Upper lobe of right lung (tissue), 1 donor: ENCODE results near the gene DHX58. TPM values are rescaled to one million over a fixed set of nuclear protein-coding genes. Genes with fewer than 3 reads are reported as not detected.

ENCODE experiments used
- ATAC-seq: fragments of 200-7000 bp; cut with Tn5 transposase; one replicate; pipeline ENCODE4 v1.9.1; 2020; ENCODE audit warnings: mild to moderate bottlenecking, moderate library complexity
- DNase-seq: peaks from one replicate; pipeline ENCODE4 v3.0.0-alpha.2; 2020
- H3K27ac ChIP-seq: fragments of 200-600 bp; one replicate; pipeline ENCODE4 v1.8.0; 2022
- H3K27me3 ChIP-seq: fragments of 200-600 bp; one replicate; pipeline ENCODE4 v1.8.0; 2022; ENCODE audit warnings: mild to moderate bottlenecking
- H3K36me3 ChIP-seq: fragments of 200-600 bp; one replicate; pipeline ENCODE4 v1.8.0; 2022
- H3K4me1 ChIP-seq: fragments of 200-600 bp; one replicate; pipeline ENCODE4 v1.8.0; 2022
- H3K4me3 ChIP-seq: fragments of 200-600 bp; one replicate; pipeline ENCODE4 v1.8.0; 2022; ENCODE audit warnings: mild to moderate bottlenecking
- H3K9me3 ChIP-seq: fragments of 200-600 bp; one replicate; pipeline ENCODE4 v1.8.0; 2022
- CTCF ChIP-seq: fragments of 200-600 bp; IDR thresholded peaks from one replicate; pipeline ENCODE4 v1.8.0; 2022; ENCODE audit warnings: antibody characterized with exemption
- intact Hi-C: fragments of 100-400 bp; cut with DNase I; formaldehyde crosslinking; loops from one replicate; pipeline ENCODE4 v1.11.0; 2022
- total RNA-seq: library from RNA; stranded (reverse); fragmentation: NEBNext Ultra II Directional; extraction: Animal tissue kit (Norgen Biotek cat#: 25700); gene quantifications from one replicate; pipeline ENCODE4 v1.2.1, GENCODE V29; 2021
- donor health status: DM: no; HTN: yes; CAD: no; lungs with severe emphysema.

Gene DHX58
- total RNA-seq, 1 donor from 2014 or later: 27.5 TPM

DNA sequence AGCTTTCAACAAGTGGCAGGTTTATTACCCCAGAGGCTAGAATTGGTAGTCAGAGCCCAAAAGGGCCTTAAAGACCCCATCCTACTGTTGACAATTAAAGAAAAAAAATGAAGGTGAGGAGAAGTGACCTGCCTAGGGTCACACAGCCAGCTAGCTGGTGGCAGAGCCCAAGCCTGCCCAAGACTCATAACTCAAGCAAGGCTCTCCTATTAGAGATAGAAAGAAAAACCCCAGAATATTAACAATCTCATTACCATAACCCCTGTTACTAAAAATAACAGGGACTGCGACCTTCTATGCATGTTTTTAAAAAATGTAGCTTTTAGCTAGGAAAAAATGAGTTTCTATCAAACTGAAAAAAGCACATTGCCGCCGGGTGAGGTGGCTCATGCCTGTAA, 24.1 kb upstream of the DHX58 start:
- ATAC-seq: no peak
- Histone ChIP-seq H3K9me3 (no peaks in the 10 kb centered on the region), H3K27me3 (no peaks in the 10 kb centered on the region), H3K36me3 (peaks cover 20% of the 10 kb centered on the region), H3K4me3 (peak overlapping the region; percentile 34), H3K4me1 (peaks cover 77% of the 10 kb centered on the region), H3K27ac (peak overlapping the region; percentile 80)
- no peak for TF ChIP-seq CTCF
- intact Hi-C loops: no loop called here
- no peak for DNase-seq

DNA sequence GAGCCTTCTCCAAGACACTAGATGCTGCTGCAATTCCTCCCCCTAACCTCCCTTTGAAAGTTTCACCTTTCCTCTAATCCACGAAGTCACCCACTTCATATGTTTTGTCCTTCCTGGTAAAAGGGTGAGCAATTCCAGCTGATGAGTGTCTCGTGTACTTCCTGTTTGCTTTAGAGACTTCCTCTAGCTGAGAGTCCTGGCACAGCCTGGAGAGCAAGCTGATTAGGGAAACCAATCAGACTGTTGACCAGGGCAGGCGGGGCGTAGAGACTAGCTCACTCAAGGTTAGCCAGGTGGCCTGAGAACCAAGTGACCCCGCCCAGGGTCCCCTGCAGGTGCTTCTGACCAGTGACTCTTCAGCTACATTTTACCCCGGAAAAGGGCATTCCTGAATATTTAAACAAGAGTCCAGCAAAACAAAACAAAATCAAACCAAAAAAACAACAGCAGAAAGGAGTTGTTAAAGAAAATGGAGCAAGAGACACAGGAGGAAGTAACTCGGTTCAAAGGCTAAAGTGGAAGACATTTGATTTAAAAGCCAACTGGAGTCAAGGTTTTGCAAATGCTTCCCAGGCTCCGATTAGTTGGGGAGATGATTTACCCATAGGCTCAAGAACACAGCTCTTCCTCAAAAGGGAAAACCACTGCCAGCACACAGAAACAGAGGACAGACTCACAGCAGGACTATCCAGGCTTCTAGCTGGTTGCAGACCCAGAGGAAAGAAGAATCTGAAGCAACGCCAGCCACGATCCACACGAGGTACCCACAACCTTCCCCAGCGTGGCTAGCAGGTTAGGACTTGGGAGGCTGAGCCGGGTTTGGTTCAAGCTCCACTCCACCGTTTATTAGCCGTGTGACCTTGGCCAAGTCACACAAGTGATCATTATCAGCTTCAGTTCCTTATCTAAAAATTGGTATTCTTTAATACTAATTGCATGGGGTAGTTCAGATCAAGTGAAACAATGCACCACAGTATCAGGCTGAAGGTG, 23.4 kb upstream of the DHX58 start:
- Histone ChIP-seq H3K27ac (peak overlapping the region; percentile 80), H3K4me1 (peaks cover 78% of the 10 kb centered on the region), H3K27me3 (no peaks in the 10 kb centered on the region), H3K36me3 (peaks cover 13% of the 10 kb centered on the region), H3K4me3 (peak overlapping the region; percentile 34), H3K9me3 (no peaks in the 10 kb centered on the region)
- intact Hi-C loops: no loop called here
- peak; percentile 92 for ATAC-seq
- peak; percentile 90 for DNase-seq
- TF ChIP-seq CTCF: no peak

GRCh38 chr17:42135151-42135550, 22.6 kb upstream of the DHX58 start:
- DNase-seq (no peak), ATAC-seq (no peak)
- Histone ChIP-seq H3K4me1 (peaks cover 86% of the 10 kb centered on the region), H3K27me3 (no peaks in the 10 kb centered on the region), H3K4me3 (peak overlapping the region; percentile 6), H3K9me3 (no peaks in the 10 kb centered on the region), H3K27ac (peak overlapping the region; percentile 80), H3K36me3 (peaks cover 11% of the 10 kb centered on the region)
- intact Hi-C loops: no loop called here
- no peak for TF ChIP-seq CTCF

DNA sequence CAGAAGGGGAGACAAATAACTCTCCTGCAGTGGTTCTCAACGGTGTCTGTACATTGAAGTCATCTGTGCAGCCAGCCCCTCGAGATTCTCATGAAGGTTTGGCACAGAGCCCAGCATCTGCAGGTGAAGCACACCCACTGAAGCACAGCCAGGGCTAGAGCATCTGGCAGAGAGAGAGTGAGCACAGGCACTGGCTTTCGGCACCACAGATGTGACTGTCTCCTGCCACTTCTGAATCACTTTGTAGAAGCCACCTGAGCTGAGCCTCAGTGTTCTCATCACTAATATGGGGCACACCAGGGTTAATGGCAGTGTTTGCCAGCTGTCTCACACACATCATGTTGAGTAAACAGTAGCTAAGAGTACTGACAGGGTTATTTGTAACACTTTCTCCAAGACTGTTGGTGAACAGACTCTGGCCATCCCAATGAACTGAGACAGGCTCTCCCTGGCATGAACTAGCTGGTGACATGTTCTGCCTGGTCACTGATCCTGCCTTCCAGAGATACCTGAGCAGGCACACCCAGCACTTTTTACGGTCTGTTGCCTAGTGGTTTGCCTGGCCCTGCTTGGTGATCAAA, 21.0 kb upstream of the DHX58 start:
- TF ChIP-seq CTCF: no peak
- ATAC-seq (no peak), DNase-seq (no peak)
- Histone ChIP-seq H3K36me3 (peaks cover 27% of the 10 kb centered on the region), H3K27me3 (no peaks in the 10 kb centered on the region), H3K27ac (peak overlapping the region; percentile 80), H3K9me3 (no peaks in the 10 kb centered on the region), H3K4me3 (no peak overlapping the region), H3K4me1 (peaks cover 90% of the 10 kb centered on the region)
- intact Hi-C loops: no loop called here

DNA sequence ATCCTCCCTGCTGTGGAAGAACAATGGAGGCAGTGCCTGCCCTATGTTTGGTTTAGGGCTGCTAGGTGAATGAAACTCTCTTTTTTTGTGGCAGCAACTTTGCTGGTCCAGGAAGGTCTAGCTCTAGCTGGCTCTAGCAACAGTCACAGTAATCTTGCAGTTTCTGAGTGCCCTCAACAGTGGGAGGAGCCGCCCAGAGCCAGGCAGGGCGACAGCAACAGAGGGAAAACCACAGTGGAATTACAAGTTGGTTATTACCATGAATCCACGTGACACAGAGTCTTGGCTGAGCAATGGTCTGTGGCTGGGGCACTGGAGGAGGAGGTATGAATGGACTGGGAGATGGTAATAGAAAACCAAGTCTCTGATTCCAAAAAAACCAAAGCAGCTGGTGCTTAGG, 20.4 kb upstream of the DHX58 start:
- intact Hi-C loops: no loop called here
- no peak overlapping the region for H3K4me3 ChIP-seq
- peaks cover 87% of the 10 kb centered on the region for H3K4me1 ChIP-seq
- TF ChIP-seq CTCF: no peak
- H3K36me3 ChIP-seq: peaks cover 33% of the 10 kb centered on the region
- peak; percentile 89 for DNase-seq
- no peaks in the 10 kb centered on the region for H3K27me3 ChIP-seq
- H3K9me3 ChIP-seq: no peaks in the 10 kb centered on the region
- H3K27ac ChIP-seq: peak overlapping the region; percentile 80
- ATAC-seq: peak; percentile 86
